GM12892 (cell line): ENCODE measurements around the gene LRRC15.

ENCODE experiments used
- POLR2A ChIP-seq: IDR thresholded peaks from 2 replicates; pipeline ENCODE4 v1.6.1; 2011; ENCODE audit warnings: low read depth, low read length, control low read depth
- POLR2AphosphoS5 ChIP-seq: IDR thresholded peaks from 2 replicates; pipeline ENCODE4 v1.6.1; 2011; ENCODE audit warnings: low read depth, low read length, control low read depth

DNA sequence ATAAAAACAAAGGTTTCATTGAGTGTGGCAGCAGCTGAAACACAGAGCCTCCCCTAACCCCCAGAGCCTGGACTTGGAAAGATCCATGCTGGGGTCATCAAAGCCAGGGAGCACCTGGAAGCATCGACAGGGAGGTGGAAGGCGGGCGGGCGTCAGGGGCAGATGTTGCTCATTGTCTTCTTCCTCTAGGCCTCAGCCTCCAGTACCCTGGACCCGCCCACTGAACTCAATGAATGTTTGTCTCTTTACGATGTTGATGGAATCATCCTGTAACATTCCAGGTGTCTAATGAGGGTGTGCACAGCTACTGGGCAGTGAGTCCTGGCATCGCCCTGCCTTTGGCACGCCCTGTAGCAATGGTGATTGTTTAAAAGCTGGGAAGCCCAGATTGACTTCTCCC is 19.7 kb upstream of the LRRC15 start:
- TF ChIP-seq POLR2A (no peak), POLR2AphosphoS5 (no peak)
